HepG2 (cell line): ENCODE measurements around the gene IRF7. TPM values are rescaled to one million over a fixed set of nuclear protein-coding genes. Genes with fewer than 3 reads are reported as not detected.

ENCODE experiments used
- ATF7-NPFF ChIP-seq: sonication (generic); formaldehyde crosslinking; IDR thresholded peaks from 2 replicates; pipeline ENCODE4 v1.8.1; 2023; ENCODE audit warnings: mild to moderate bottlenecking, low read depth, missing genetic modification reagents, moderate library complexity
- FOXJ3 ChIP-seq: sonication (generic); formaldehyde crosslinking; IDR thresholded peaks from 2 replicates; pipeline ENCODE4 v1.4.0; 2020; ENCODE audit warnings: missing genetic modification reagents, mild to moderate bottlenecking, borderline replicate concordance
- IRF2 ChIP-seq: IDR thresholded peaks from 2 replicates; pipeline ENCODE4 v1.6.1; 2018; ENCODE audit warnings: missing genetic modification reagents, missing compliant biosample characterization
- NFKBIZ ChIP-seq: IDR thresholded peaks from 2 replicates; pipeline ENCODE4 v1.6.1; 2018; ENCODE audit warnings: missing genetic modification reagents, missing compliant biosample characterization
- NPAS2 ChIP-seq: sonication (generic); formaldehyde crosslinking; IDR thresholded peaks from 2 replicates; pipeline ENCODE4 v1.8.0; 2022; ENCODE audit warnings: mild to moderate bottlenecking, missing genetic modification reagents, borderline replicate concordance
- NRL ChIP-seq: sonication (generic); formaldehyde crosslinking; IDR thresholded peaks from 2 replicates; pipeline ENCODE4 v1.5.0; 2020; ENCODE audit warnings: missing genetic modification reagents, mild to moderate bottlenecking, moderate library complexity, borderline replicate concordance
- RARA ChIP-seq: IDR thresholded peaks from 2 replicates; pipeline ENCODE4 v1.6.1; 2016; ENCODE audit warnings: missing genetic modification reagents, missing compliant biosample characterization
- SRSF1 ChIP-seq: fragments of 200-400 bp; formaldehyde crosslinking; optimal IDR thresholded peaks from 2 replicates; pipeline ENCODE3; 2017; ENCODE audit warnings: mild to moderate bottlenecking, low read depth, low read length, moderate library complexity
- STAG1 ChIP-seq: sonication (generic); formaldehyde crosslinking; IDR thresholded peaks from 2 replicates; pipeline ENCODE4 v1.4.0; 2020; ENCODE audit warnings: missing genetic modification reagents
- ZKSCAN1 ChIP-seq: fragments of 150-350 bp; IDR thresholded peaks from 2 replicates; pipeline ENCODE4 v1.6.1; 2014; ENCODE audit warnings: low read length
- ZMAT3 ChIP-seq: sonication (generic); formaldehyde crosslinking; conservative IDR thresholded peaks from 2 replicates; pipeline ENCODE4 v1.7.0; 2021; ENCODE audit warnings: missing genetic modification reagents
- ZNF10 ChIP-seq: sonication (generic); formaldehyde crosslinking; IDR thresholded peaks from 2 replicates; pipeline ENCODE4 v1.4.0; 2020; ENCODE audit warnings: mild to moderate bottlenecking, low read depth, missing genetic modification reagents, borderline replicate concordance
- ZNF382 ChIP-seq: sonication (generic); formaldehyde crosslinking; IDR thresholded peaks from 2 replicates; pipeline ENCODE4 v1.5.0; 2020; ENCODE audit warnings: missing genetic modification reagents, mild to moderate bottlenecking, borderline replicate concordance
- ZNF7 ChIP-seq: IDR thresholded peaks from 2 replicates; pipeline ENCODE4 v1.6.1; 2016; ENCODE audit warnings: missing biosample characterization, missing genetic modification reagents
- ZNF766 ChIP-seq: sonication (generic); formaldehyde crosslinking; IDR thresholded peaks from 2 replicates; pipeline ENCODE4 v1.5.0; 2020; ENCODE audit warnings: missing genetic modification reagents, borderline replicate concordance
- ZNF768 ChIP-seq: sonication (generic); formaldehyde crosslinking; IDR thresholded peaks from 2 replicates; pipeline ENCODE4 v1.4.0; 2020; ENCODE audit warnings: missing genetic modification reagents
- ZNF792 ChIP-seq: IDR thresholded peaks from 2 replicates; pipeline ENCODE4 v1.6.1; 2016
- polyA plus RNA-seq, 8 experiments: library from polyadenylated mRNA; depleted of rRNA in 3 of 8; stranded (reverse) in 7 of 8; unstranded in 1 of 8; fragments of >200 nt; fragmentation: Illumina TruSeq in 4 of 8; extraction: Trizol in 4 of 8; gene quantifications; 2 replicates each; pipeline versions ENCODE4 v1.2.1 to v1.2.3, GENCODE V29; 2011 to 2016; ENCODE audit warnings: low read depth in 4 of 8, missing spikeins in 1 of 8, mixed read lengths in 1 of 8; ENCODE audit not compliant: insufficient read depth in 1 of 8
- total RNA-seq, 5 experiments: library from RNA; depleted of rRNA; stranded (reverse); fragments of >200 nt; fragmentation: Illumina TruSeq; extraction: Trizol; gene quantifications; 2 replicates each; pipeline ENCODE4 v1.2.3, GENCODE V29; 2016; ENCODE audit warnings: low read depth in 1 of 5
- TF ChIP-seq, protein P1 (sequence below): sonication (generic); formaldehyde crosslinking; IDR thresholded peaks from 2 replicates; pipeline ENCODE4 v1.4.0; 2020; ENCODE audit warnings: missing genetic modification reagents
- TF ChIP-seq, protein P2 (sequence below): sonication (generic); formaldehyde crosslinking; IDR thresholded peaks from 2 replicates; pipeline ENCODE4 v1.5.1; 2020; ENCODE audit warnings: missing genetic modification reagents, mild to moderate bottlenecking, borderline replicate concordance
- TF ChIP-seq, protein P3 (sequence below): IDR thresholded peaks from 2 replicates; pipeline ENCODE4 v1.6.1; 2016; ENCODE audit warnings: missing compliant biosample characterization, missing genetic modification reagents, borderline replicate concordance
- TF ChIP-seq, protein P4 (sequence below): sonication (generic); formaldehyde crosslinking; IDR thresholded peaks from 2 replicates; pipeline ENCODE4 v1.4.0; 2020; ENCODE audit warnings: mild to moderate bottlenecking, missing genetic modification reagents
- TF ChIP-seq, protein P5 (sequence below): IDR thresholded peaks from 2 replicates; pipeline ENCODE4 v1.6.1; 2016; ENCODE audit warnings: low read depth

IRF7 gene
- total and polyA plus RNA-seq, 2 of the 13 experiments (the other 11 are each of a cell fraction or from before 2014, with no cell fraction given) = not detected

DNA sequence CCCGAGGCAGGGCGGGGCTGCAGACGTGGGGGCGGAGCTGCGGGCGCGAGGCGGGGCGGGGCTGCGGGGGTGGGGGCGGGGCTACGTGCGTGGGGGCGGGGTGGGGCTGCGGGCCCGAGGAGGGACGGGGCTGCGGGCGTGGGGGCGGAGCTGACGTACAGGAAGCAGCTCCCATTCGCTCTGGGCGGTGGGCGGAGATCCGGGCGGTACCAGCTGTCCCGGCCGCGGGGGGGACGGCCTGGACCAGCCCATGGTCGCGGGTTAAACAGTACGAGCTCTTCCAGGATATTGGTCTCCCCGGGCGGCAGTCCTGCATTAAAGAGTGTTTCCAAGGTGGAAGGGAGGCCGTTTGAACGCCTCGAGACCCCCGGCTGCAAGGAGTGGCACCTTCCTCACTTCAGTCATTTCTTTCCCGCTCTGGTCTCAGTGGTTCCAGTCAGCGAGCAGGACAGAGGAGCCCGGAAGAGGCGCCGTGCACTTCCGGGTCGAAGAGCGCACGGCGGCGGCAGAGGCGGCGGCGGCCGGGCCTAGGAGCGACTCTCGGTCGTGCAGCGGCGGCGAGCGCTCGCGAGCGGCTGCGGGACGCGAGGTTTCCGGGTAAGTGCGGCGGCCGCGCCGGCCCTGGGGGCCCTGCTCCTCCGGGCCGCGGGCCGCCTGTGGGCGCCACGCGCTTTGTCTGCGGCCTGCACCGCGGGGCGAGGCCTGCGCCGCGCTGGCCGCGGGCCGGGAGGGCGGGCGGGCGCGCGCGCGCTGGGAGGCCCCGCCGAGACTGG, 39.6 kb downstream of the IRF7 start, which contains the start of gene PHRF1 (continued):
- TF ChIP-seq ZNF766 (CRISPR knock-in tag) (no peak), ZNF10 (CRISPR knock-in tag) (no peak), NPAS2 (CRISPR knock-in tag) (no peak), ZNF768 (CRISPR knock-in tag) (no peak), ZNF7 (no peak), NFKBIZ (CRISPR knock-in tag) (peak; percentile 49; the same call in 1 of the 2 replicates), RARA (CRISPR knock-in tag) (no peak), ZNF382 (no peak), NRL (CRISPR knock-in tag) (no peak), ZNF792 (CRISPR knock-in tag) (no peak), SRSF1 (no peak), IRF2 (CRISPR knock-in tag) (0 out of 2 replicates have a peak, but pooled peaks have one; percentile 52), ZMAT3 (no peak), STAG1 (CRISPR knock-in tag) (no peak), ATF7-NPFF (CRISPR knock-in tag) (no peak), ZKSCAN1 (no peak), FOXJ3 (CRISPR knock-in tag) (no peak)
- TF ChIP-seq, protein P1, sequence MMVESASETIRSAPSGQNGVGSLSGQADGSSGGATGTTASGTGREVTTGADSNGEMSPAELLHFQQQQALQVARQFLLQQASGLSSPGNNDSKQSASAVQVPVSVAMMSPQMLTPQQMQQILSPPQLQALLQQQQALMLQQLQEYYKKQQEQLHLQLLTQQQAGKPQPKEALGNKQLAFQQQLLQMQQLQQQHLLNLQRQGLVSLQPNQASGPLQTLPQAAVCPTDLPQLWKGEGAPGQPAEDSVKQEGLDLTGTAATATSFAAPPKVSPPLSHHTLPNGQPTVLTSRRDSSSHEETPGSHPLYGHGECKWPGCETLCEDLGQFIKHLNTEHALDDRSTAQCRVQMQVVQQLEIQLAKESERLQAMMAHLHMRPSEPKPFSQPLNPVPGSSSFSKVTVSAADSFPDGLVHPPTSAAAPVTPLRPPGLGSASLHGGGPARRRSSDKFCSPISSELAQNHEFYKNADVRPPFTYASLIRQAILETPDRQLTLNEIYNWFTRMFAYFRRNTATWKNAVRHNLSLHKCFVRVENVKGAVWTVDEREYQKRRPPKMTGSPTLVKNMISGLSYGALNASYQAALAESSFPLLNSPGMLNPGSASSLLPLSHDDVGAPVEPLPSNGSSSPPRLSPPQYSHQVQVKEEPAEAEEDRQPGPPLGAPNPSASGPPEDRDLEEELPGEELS = 0 out of 2 replicates have a peak, but pooled peaks have one; percentile 11
- TF ChIP-seq, protein P2, sequence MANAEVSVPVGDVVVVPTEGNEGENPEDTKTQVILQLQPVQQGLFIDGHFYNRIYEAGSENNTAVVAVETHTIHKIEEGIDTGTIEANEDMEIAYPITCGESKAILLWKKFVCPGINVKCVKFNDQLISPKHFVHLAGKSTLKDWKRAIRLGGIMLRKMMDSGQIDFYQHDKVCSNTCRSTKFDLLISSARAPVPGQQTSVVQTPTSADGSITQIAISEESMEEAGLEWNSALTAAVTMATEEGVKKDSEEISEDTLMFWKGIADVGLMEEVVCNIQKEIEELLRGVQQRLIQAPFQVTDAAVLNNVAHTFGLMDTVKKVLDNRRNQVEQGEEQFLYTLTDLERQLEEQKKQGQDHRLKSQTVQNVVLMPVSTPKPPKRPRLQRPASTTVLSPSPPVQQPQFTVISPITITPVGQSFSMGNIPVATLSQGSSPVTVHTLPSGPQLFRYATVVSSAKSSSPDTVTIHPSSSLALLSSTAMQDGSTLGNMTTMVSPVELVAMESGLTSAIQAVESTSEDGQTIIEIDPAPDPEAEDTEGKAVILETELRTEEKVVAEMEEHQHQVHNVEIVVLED (CRISPR knock-in tag) = peak; percentile 81
- TF ChIP-seq, protein P3, sequence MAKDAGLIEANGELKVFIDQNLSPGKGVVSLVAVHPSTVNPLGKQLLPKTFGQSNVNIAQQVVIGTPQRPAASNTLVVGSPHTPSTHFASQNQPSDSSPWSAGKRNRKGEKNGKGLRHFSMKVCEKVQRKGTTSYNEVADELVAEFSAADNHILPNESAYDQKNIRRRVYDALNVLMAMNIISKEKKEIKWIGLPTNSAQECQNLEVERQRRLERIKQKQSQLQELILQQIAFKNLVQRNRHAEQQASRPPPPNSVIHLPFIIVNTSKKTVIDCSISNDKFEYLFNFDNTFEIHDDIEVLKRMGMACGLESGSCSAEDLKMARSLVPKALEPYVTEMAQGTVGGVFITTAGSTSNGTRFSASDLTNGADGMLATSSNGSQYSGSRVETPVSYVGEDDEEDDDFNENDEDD = peak; percentile 85; the same call in 1 of the 2 replicates
- TF ChIP-seq, protein P4, sequence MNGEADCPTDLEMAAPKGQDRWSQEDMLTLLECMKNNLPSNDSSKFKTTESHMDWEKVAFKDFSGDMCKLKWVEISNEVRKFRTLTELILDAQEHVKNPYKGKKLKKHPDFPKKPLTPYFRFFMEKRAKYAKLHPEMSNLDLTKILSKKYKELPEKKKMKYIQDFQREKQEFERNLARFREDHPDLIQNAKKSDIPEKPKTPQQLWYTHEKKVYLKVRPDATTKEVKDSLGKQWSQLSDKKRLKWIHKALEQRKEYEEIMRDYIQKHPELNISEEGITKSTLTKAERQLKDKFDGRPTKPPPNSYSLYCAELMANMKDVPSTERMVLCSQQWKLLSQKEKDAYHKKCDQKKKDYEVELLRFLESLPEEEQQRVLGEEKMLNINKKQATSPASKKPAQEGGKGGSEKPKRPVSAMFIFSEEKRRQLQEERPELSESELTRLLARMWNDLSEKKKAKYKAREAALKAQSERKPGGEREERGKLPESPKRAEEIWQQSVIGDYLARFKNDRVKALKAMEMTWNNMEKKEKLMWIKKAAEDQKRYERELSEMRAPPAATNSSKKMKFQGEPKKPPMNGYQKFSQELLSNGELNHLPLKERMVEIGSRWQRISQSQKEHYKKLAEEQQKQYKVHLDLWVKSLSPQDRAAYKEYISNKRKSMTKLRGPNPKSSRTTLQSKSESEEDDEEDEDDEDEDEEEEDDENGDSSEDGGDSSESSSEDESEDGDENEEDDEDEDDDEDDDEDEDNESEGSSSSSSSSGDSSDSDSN = no peak
- TF ChIP-seq, protein P5, sequence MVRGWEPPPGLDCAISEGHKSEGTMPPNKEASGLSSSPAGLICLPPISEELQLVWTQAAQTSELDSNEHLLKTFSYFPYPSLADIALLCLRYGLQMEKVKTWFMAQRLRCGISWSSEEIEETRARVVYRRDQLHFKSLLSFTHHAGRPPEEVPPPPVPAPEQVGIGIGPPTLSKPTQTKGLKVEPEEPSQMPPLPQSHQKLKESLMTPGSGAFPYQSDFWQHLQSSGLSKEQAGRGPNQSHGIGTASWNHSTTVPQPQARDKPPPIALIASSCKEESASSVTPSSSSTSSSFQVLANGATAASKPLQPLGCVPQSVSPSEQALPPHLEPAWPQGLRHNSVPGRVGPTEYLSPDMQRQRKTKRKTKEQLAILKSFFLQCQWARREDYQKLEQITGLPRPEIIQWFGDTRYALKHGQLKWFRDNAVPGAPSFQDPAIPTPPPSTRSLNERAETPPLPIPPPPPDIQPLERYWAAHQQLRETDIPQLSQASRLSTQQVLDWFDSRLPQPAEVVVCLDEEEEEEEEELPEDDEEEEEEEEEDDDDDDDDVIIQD (CRISPR knock-in tag) = no peak
